Activated T-cell treated with anti-CD3 and anti-CD28 coated beads for 1 hour (primary cell): ENCODE measurements around the gene LOXL1.
"Not testable (repeated sequence)": the region's sequence is repeated elsewhere in the genome, so short reads cannot be mapped to it uniquely, and the experiment has no call there.

Source experiments
- DNase-seq: peaks from one replicate; pipeline ENCODE4 v3.0.0-alpha.2; 2020; ENCODE audit warnings: low read depth

Gene LOXL1

DNA sequence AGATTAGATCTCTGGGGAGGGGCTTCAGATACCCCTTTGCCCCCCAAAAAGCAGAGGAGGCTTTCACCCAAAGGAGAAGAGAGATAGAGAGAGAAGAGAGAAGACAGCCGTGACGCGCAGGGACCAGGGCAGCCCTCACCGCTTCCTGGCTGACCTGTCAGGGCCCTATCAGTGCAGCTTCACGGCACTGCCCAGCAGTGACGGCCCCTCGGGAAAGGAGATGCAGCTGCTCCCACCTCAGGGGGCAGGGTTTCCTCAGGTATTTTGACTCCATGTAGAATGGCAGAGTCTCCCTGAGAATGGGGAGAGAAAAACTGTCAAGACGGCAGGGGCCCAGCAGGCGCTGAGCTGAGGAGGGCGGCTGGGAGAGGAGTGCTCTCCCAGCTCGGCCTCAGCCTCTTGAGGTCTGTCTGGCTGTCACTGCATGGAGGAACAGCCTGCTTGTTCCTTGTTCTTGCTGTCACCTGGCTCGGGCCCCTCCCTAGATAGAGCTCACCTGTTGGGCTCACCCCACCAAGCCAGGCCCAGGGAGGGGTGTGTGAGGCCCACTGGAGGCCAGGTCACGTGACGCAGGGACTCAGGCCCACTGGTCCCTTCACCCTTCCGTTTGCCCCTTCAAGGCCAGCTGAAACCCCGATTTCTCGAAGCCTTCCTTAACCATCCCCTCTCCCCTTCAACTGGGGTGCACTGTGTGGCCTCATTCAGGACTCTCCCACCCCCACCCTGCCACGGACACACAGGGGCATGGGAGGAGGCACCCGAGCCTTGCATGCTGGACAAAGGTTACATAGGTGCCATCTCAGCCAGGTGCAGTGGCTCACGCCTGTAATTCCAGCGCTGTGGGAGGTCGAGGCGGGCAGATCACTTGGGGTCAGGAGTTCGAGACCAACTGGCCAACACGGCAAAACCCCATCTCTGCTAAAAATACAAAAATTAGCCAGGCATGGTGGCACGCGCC lies 28.2 kb downstream of the LOXL1 start:
- no peak for DNase-seq

DNA sequence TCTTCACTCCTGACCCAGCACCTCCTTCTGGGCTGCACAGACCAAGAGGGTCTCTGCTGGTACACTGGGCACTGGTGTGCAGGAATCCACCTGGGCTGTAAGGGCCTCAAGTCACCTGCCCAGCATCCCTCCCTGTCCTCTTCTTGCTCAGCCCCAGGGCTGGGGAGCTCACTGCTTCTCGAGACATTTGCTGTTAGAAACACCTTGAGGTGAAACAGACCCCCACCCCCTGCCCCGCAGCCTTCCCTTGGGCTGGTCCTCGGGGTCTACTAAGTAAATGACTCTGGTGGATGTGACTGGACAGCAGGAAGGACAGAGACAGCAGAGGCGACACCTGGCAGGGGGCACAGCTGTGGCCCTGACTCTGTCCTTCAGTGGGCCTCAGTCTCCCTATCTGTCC lies 29.1 kb downstream of the LOXL1 start:
- DNase-seq = no peak

DNA sequence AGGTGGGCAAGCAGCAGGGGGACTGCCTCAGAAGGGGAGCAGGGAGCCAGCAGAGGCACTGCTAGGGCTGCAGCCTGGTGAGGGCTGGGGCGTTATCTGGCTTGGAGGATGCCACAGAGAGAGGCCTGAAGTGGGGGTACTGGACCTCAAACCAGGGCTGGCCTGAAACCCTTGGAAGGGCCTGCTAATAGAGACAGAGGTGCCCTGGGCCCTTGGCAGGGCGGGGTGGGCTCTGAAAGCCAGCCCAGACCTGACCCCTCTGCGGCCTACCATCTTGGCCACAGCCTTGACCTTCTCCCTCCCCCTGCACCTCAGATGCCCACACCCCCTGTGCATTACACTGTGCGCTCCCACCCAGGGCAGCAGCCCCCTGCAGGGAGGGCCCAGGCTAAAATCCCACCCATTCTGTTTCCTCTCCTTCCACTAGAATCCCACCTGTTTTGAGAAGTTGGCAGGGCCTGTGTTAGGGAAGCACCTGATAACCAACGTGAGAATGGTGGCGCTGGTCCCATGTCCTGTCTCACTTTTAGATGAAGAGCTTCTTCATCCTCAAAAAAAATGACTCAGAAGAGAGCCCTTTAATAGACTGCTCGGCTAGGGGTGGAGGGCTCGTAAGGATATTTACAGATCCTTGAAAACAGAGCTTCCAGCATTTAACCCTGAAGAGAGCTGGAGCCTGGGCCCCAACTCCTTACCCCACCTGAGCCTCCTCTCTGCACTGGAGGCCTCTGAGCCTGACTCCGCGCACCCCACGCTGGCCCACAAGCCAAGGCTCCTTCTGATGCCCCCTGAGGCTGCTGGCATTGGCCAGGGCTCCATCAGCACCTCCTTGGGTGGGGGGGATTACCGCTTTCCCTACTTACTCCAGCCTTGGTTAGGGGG lies 29.8 kb downstream of the LOXL1 start:
- no peak for DNase-seq

DNA sequence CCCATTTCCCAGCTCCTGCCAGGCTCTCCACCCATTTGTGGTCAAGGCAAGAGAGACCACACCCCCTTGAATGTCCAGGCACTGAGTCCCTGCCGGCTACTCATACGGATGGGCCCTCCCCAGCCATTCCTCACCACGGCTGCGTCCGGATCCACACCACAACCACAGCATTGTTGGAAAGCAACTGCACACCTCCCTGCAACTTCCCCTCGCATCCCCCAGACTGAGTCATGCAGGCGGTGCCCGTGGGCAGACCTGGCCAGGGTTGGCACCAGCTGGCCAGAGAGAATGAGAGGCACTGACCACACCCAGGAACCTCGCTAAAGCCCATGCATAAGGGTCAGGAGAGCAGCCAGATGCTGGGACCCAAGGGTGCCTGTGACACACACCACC lies 30.5 kb downstream of the LOXL1 start:
- DNase-seq = no peak

DNA sequence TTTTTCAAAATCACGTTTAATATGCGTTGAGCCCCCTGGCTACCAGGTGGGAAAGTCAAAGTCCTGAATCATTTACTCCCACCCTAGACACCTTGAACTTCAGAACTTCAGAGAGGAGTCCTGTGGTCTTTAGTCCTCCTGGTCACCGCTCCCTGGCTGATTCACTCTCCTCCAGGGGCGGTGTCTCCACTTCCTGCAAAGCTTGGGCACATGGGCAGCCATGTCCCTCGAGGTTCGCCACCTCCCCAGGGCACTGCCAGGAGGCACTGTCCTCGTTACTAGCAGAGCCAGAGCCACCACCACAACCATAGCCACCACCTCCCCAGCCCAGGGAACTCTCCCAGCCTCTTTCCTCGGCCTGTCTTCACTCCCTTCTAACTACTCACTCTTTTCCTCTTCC lies 31.0 kb downstream of the LOXL1 start:
- DNase-seq = no peak

DNA sequence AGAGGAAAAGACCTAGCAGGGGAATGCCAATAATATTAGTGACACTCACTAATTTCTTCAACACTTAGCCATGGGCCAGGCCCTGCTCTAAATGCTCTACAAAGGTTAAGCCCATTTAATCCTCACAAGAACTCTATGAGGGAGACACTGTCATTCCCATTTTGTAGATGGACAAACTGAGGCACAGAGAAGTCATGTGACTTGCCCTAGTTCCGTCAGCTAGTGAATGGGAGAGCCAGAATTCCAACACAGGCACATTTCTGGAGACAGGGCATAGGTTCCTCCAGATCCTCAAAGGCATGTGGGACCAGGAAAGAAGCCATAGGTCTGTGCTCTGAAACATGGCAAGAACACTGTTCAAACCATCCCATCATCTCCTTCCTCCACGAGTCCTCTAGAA lies 31.5 kb downstream of the LOXL1 start:
- DNase-seq = no peak

DNA sequence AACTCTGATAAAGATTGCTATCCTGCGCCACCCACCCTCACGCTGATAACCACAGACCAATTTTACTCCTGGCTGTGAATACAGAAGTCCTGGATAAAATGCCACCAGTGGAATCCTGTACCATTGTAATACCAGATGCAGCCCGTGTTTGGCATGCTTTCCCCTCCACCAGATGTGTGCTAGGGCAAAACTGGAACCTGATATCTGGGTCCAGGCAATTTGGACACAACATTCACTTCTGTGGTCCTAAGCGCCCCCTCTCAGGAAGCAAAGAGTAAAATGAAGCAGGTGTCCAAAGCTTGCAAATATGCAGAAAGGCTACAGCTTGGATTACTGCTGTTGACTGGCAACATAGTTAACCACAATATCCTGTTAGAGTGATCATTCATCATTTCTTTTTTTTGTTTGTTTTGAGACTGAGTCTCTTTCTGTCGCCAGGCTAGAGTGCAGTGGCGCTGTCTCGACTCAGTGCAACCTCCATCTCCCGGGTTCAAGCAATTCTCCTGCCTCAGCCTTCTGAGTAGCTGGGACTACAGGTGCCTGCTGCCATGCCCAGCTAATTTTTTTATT lies 32.8 kb downstream of the LOXL1 start:
- no peak for DNase-seq

DNA sequence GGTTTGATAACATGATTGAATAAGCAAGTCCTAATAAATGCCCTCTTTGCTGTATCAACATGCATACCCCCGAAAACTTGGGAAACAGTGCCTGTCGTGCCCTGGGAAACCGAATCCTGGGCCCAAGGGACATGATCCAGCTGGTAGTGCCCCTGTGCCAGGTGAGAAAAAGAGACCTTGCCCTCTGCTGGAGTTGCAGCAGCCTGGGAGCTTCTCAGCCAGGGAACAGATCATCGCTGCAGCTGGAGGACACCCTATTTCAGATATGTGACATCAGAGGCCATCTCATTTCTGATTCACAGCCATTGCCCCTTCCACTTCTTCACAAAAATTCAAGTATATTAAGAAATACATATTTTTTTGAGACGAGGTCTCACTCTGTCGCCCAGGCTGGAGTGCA lies 33.5 kb downstream of the LOXL1 start:
- DNase-seq = no peak

DNA sequence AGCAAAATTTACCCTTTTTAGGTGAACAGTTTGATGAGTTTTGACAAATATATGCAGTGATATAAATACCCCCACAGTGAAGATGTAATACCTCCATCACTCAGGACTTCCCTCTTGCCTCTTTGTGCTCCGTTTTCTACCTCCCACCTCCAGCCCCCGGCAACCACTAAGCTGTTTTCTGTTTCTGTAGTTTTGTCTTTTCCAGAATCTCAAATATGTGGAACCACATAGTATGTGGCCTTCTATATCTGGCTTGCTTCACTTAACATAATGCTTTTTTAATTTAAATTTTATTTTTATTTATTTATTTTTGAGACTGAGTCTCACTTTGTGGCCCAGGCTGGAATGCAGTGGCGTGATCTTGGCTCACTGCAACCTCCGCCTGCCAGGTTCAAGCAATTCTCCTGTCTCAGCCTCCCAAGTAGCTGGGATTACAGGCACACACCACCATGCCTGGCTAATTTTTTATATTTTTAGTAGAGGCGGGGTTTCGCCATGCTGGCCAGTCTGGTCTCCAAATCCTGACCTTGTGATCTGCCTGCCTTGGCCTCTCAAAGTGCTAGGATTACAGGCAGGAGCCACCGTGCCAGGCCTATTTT lies 34.3 kb downstream of the LOXL1 start:
- DNase-seq = not testable (repeated sequence)

DNA sequence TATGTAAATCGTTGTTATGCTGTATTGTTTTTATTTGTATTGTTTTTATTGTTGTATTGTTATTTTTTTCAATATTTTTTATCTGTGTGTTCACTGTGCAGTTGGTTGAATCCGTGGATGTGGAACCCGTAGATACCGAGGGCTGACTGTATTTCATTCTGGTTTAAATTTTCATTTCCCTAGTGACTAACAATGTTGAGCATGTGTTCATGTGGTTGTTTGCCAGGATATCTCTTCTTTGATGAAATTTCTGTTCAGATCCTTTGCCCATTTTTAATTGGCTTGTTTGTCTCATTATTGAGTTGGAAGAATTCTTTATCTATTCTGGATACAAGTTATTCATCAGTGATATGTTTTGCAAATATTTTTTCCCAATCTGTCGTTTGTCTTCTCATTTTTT lies 36.2 kb downstream of the LOXL1 start:
- no peak for DNase-seq

DNA sequence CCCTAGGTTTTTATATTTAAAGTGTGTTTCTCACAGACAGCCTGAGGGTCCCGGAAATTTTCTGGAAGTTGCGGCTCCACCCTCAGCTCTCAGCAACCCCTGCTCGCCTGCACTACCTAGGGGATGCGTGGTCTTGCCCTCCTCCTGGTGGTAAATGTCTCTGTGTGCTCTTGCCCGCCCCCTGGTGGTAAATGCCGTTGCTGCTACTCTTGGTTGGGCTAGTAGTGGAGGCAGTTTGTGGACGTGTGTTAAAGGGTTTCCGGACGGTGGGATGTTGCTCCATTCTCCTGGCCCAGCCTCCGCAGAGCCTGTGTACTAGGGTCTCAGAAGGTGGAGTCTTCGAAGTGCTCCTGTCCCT lies 38.5 kb downstream of the LOXL1 start:
- DNase-seq = peak; percentile 91

DNA sequence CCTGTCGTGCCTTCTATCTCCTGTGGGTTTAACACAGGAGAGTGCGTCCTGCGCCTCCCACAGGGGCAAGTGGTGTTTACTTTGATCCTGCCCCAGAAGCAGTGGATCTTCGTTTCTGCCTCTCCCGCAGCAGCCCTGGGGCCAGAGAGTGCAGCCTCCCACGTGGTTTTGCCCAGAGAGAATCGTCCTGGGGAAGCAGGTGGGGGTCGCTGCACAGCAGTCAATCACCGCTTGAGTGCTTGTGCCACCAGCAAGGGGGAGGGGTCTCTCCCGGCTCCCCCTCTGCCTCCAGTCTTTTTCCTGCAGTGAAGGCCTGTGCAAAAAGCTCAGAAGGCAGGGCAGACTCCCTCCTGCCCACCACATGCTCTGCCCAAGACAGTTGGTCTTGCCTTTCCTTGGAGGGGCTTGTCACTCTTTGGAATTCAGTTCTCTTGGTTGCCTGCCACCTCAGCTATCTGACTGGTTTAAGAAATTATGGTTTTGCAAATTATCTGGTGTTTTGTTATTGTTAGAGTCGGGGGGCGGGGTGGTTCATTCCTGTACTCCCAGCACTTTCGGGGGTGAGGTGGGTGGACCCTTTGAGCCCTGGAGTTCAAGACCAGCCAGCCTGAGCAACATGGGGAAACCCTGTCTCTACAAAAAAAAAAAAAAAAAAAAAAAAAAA lies 39.0 kb downstream of the LOXL1 start:
- DNase-seq = no peak

DNA sequence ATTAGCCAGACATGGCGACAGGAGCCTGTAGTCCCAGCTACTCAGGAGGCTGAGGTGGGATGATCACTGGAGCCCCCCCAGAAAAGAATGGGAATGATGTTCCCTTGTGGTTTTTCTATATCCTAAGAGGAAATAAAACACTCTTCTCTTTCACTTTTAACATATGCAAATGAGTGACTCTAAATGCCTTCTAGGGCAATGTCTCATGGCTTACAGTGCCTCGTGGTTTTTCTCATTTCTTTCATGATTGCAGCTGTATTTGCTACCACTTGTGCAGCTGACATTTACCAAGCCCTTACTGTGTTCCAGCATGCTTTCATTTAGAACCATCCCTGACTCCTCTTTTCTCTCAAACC lies 39.5 kb downstream of the LOXL1 start:
- DNase-seq = no peak

DNA sequence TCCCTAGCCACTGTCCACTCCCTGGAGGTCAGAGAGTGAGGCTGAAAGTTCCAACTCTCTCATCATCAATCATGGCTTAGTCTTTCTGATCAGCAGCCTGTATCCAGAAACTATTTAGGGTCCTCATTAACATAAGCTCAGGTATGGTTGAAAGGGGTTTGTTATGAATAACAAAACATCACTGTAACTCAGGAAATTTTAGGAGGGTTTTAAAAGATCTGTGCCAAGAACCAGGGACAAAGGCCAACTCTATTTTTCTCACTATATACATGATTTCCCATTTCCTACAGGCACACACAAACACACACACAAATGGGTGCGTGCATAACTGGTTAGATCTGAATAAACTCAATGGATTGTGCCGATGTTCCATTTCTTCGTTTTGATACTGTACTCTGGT lies 42.2 kb downstream of the LOXL1 start:
- DNase-seq = no peak

DNA sequence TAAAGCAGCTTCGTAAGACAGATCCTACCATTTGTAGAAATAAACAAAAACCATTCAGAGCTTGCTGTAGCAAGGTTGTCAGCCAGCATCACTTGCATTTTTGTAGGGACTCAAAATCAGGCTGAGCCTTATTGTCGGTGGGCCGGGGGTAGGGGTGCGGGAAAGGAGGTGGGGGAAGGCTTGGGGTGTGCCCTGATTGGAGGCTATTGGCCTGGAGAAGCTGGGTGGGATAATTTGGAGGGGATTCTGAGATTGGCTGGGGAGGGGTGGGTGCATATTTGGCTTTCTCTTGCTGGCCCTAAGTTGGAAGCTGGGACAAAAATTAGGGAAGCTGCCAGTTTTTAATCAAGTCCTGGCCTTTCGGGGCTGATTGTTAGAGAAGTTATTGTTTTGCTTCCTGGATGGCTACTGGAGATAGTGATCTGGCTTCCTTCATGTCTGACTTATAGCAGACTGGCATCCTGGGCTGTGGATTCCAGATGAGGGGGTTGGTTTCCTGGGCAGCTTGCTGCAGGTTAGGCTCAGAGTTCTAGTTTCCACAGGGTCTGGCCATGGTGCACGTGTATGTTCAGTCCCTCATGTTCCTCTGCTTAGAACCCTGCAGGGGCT lies 43.0 kb downstream of the LOXL1 start:
- no peak for DNase-seq

DNA sequence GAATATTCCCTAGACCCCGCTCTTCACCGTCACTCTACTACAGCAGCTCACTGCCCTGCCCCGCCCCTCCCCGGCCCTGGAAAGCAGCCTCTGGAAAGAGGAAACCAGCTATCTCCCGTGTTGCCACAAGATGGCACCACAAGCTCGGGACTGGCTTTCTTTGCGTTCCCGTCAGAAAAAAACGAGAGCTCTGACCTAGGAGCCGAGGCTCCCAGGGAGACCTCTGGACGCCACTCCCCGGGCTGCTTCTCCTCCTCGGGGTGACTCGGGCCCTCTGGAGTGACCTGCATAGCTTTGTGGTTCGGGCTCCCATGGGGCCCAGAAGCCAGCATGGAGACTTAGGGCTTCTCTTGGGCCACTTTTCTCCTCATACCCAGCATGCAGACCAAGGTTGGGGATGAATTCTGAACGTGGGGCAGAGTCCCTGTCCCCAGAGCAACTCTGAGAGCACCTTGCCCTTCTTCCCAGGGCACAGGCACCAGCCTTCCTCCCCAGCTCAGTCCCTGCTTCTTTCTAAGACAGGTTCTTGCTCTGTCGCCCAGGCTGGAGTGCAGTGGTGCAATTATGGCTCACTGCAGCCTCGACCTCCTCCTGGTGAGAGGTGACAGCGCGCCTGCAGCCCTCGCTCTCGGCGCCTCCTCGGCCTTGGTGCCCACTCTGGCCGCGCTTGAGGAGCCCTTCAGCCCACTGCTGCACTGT lies 46.9 kb downstream of the LOXL1 start:
- peak; percentile 70 for DNase-seq

DNA sequence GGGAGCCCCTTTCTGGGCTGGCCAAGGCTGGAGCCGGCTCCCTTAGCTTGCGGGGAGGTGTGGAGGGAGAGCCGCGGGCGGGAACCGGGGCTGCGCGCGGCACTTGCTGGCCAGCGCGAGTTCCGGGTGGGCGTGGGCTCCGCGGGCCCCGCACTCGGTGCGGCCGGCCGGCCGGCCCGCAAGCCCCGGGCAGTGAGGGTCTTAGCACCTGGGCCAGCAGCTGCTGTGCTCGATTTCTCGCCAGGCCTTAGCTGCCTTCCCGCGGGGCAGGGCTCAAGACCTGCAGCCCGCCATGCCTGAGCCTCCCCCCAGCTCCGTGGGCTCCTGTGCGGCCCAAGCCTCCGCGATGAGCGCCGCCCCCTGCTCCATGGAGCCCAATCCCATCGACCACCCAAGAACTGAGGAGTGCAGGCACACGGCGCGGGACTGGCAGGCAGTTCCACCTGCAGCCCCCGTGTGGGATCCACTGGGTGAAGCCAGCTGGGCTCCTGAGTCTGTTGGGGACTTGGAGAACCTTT lies 47.5 kb downstream of the LOXL1 start:
- not testable (repeated sequence) for DNase-seq

DNA sequence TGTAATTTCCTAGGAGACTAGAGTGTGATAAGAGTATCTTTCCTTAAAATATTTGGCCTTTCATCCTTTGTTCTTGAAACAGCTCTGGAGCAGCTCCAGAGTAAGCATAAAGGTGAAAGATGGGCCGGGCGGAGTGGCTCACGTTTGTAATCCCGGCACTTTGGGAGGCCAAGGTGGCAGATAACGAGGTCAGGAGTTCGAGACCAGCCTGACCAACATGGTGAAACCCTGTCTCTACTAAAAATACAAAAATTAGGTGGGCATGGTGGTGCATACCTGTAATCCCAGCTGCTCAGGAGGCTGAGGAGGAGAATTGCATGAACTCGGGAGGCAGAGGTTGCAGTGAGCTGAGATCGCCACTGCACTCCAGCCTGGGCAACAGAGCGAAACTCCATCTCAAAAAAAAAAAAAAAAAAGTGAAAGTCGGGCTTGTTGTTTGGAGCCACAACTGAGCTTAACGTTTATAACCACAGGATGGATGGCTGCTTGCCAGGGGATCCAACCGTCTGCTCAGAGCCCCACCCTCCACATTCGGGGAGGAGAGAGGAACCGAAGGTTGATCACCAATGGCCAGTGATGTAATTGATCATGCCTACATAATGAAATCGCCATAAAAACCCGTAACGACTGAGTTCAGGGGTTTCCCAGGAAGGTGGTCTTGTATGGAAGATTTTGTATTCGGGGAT lies 49.3 kb downstream of the LOXL1 start:
- not testable (repeated sequence) for DNase-seq

DNA sequence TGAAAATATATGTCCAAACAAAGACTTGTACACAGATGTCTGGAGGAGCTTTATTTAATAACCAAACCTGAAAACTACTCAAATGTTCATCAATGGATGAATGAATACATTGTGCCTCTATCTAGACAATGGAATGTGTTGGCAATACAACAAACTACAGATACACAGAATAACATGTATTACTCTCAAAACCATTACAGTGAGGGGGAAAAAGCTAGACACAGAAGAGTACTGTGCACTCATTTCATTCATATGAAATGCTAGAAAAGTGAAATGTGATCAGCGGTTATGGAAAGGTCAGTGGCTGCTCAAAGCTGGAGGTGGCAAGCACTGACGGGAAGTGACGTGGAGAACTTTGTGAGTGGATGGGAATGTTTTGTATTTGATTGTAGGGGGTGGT lies 52.6 kb downstream of the LOXL1 start:
- DNase-seq = no peak

DNA sequence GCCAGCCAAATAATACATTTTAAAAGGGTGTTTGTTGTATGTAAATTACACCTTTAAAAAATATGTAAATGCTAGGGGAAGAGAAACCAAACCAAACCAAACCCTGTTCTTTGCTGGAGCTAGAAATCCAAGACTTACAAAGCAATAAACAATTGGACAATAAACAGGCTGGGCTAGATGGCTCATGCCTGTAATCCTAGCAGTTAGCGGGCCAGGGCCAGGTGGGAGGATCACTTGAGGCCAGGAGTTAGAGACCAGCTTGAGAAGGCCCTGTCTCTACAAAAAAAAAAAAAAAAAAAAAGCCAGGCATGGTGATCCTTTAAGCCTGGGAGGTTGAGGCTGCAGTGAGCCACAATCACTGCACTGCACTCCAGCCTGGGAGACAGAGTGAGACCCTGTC lies 53.4 kb downstream of the LOXL1 start:
- no peak for DNase-seq
